GM21381 (cell line): ENCODE measurements around the gene HAGHL.

Experiments used
- ATAC-seq: cut with Tn5 transposase; IDR thresholded peaks from one replicate; pipeline ENCODE4 v1.9.1; 2021; ENCODE audit warnings: mild to moderate bottlenecking, moderate library complexity; ENCODE audit not compliant: unreplicated experiment

HAGHL gene

GRCh38 chr16:726438-727290 is at the start of gene HAGHL, which contains the start of gene CCDC78:
TSS of gene HAGHL (plus strand) at chr16:727106. CDS start at chr16:727510, 404 bp downstream.
TSS of gene CCDC78 (minus strand) at chr16:726443. CDS start at chr16:726367, 76 bp downstream.
- ATAC-seq = peak; percentile 37

- ATAC-seq = no peak
Observed at GRCh38 chr16:677316-678190, 49.4 kb upstream of the HAGHL start.

GRCh38 chr16:678209-678857 is 48.6 kb upstream of the HAGHL start:
- ATAC-seq = no peak

- no peak for ATAC-seq
Observed at GRCh38 chr16:678858-679813, 47.8 kb upstream of the HAGHL start.

GRCh38 chr16:679814-680624 is 46.9 kb upstream of the HAGHL start, which contains the start of gene STUB1:
TSS of gene STUB1 (plus strand) at chr16:680410. CDS start at chr16:680526, 116 bp downstream.
- peak; percentile 41 for ATAC-seq

GRCh38 chr16:680625-680945 is 46.3 kb upstream of the HAGHL start:
- no peak for ATAC-seq

GRCh38 chr16:680967-681745 is 45.8 kb upstream of the HAGHL start:
- ATAC-seq = no peak

GRCh38 chr16:681746-682427 is 45.0 kb upstream of the HAGHL start:
- ATAC-seq = no peak

GRCh38 chr16:682493-683395 is 44.2 kb upstream of the HAGHL start:
- ATAC-seq = no peak

- ATAC-seq = no peak
Observed at GRCh38 chr16:683396-684070, 43.4 kb upstream of the HAGHL start.

- ATAC-seq = peak; percentile 55
Observed at GRCh38 chr16:684071-684794, 42.7 kb upstream of the HAGHL start, which contains the start of gene JMJD8. TSS of gene JMJD8 (minus strand) at chr16:684334. CDS start at chr16:684319, 15 bp downstream.

- ATAC-seq = no peak
Observed at GRCh38 chr16:684961-685696, 41.8 kb upstream of the HAGHL start.

GRCh38 chr16:685967-686366 is 40.9 kb upstream of the HAGHL start:
- ATAC-seq = no peak

- no peak for ATAC-seq
Observed at GRCh38 chr16:686459-687260, 40.2 kb upstream of the HAGHL start.
